Activated CD4-positive, alpha-beta T cell treated with anti-CD3 and anti-CD28 coated beads, Interleukin-2, Interleukin-4, amounts not matched to agents 100 ng/mL and 50 ng/mL, durations not matched to agents 16 hours and 8 hours (primary cell): ENCODE data around the gene DYRK3.
"Not testable (repeated sequence)": the region's sequence is repeated elsewhere in the genome, so short reads cannot be mapped to it uniquely, and the experiment has no call there.

Experiments
- DNase-seq: peaks from one replicate; pipeline ENCODE4 v3.0.0-alpha.2; 2020; ENCODE audit warnings: low spot score

The DYRK3 gene

GRCh38 chr1:206631085-206631509 is 4.2 kb upstream of the DYRK3 start:
- DNase-seq, result peak; percentile 39

DNA sequence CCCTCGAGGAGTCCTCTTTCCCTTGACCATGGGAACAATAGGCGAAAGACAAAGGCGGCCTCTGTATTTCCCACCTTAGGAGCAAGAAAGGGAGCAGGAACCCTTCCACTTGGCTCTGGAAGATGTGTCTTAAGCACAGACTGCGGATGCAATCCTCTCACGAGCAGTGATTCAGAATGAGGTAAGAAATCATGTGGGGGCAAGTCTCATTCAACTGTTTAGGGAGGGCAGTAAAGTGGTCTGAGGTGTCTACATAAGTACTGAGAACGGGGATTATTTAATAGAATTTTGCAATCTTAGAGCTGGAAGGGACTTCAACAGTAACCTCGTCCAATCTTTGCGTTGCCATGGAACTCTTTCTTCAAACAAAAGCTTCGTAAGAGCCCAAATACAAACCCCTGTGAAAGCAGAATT is 1.6 kb upstream of the DYRK3 start:
- DNase-seq, result no peak

DNA sequence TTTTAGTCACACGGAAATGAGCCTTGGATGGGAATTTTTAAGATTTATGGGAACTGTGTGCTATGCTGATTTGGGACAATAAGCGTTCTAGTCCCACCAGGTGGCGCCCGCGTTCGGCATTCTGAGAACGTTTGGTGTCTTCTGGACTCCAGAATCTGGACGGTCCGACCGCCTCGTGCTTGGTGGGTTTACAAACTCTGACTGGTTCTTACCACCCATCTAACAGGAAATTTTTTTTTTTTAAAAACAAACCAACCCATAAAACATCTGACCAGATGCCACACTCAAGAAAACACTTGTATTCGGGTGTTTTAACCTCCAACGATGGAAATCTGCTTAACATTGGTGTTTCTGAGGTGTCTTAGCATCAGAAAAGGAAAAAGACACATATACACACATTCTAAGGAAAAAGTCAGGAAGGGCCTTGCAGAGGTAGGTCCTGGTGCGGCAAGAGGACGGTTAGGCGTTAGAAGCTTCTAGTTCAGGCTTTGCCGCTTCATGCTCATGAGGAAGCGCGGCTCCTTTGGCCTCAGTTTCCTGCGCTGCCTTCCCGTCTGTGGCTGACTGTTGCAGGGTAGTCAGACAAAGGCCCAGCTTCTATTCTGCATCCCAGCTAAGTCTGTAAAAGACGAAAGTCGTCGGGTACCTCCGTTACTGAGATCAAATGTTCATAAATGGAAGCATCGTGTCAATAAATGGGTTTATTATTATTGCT is 814 bp upstream of the DYRK3 start:
- peak; percentile 80 for DNase-seq

DNA sequence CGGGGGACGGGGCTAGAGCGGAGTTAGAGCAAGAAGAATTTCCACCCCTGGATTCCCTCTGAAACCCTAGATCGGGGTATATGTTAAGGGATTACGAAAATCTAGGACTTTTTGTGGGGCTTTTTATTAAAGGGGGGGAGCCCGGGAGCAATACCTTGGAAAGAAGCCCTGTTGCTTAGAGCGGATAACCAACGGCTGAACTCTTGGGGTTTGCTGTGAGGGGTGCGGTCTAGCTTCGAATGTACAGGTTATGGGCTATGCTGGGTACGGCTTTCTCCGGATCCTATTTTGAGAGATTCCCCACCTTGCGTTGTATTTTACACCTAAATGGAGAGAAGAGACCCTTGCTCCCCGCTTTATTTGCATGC is 626 bp downstream of the DYRK3 start:
- peak; percentile 7 for DNase-seq

- DNase-seq, result no peak
Measured at GRCh38 chr1:206636671-206637070, 1.3 kb downstream of the DYRK3 start.

DNA sequence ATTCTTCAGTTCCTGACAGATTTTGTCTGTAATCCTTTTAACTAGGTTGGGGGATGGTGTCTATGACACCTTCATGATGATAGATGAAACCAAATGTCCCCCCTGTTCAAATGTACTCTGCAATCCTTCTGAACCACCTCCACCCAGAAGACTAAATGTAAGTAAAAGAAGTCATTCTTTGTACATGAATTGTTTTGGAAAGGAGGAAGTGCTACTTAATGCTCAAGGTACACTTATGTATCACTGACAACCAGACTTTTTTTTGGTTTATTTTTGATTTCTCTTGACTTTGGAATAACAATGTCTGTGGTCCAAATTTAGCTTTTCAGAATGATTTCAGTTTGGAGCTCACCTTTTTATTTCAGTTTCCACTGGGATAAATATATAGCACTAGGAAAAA is 2.3 kb downstream of the DYRK3 start:
- no peak for DNase-seq

DNA sequence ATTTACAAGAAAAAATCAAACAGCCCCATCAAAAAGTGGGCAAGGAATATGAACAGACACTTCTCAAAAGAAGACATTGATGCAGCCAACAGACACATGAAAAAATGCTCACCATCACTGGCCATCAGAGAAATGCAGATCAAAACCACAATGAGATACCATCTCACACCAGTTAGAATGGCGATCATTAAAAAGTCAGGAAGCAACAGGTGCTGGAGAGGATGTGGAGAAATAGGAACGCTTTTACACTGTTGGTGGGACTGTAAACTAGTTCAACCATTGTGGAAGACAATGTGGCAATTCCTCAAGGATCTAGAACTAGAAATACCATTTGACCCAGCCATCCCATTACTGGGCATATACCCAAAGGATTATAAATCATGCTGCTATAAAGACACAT is 6.7 kb downstream of the DYRK3 start:
- DNase-seq, result not testable (repeated sequence)

DNA sequence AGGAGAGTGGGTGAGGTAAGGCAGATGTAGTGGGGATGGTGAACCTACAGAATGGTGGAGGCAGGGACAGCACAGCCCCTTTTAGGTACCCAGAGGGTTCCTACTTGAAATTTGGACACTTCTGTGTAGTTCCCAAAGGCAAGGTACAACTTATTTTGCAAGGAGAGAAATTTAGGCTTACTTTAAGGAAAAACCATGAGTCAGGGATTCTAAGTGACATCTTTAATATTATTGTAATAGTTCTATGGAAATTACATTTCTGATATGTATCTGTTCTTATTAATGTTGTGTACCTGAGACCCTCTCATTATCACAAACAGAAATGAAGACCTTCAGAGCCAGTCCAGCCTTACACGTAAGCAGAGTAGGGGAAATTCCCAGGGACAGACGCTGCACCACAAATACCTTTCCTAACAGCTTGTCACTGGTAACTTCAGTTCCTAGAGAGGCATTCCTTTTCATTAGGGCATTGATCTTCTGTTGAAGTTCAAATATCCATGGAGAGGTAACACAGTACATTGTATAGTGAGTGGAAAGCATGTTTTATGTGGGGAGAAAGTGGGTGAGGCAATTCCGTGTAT is 7.9 kb downstream of the DYRK3 start:
- DNase-seq, result no peak

- no peak for DNase-seq
Measured at GRCh38 chr1:206646504-206646903, 11.2 kb downstream of the DYRK3 start.

GRCh38 chr1:206647224-206647623 is 11.9 kb downstream of the DYRK3 start:
- no peak for DNase-seq

DNA sequence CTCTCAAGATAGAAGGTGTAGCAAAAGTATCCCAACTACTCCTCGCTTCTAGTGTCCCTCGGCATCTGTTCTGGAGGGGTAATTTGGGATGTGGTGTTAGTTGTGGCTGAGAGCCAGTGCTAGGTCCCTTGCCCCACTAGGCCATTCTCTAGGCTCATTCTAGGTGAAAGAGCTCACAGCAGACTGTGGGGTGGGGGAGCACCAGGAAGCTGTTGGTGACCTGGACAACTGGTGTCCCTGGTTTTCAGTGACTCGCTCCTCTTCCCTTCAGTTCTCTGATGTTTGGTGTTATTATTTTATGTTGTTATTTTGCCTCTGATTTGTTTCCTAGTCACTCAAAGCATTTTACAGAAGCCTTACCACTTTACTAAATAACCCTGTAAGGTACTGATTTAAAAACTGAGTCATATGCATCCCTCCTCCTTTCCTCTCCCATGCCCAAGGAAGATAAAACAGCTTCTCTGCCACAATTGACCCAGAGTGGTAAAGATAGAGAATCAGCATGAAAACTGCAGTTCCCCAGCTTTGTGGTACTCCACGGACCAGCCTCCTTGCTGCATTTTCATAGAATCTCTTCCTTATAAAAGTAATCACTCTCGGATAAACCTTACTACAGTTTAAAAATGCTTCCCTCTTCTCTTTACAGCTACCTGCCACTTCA is 14.1 kb downstream of the DYRK3 start:
- no peak for DNase-seq

GRCh38 chr1:206651014-206651413 is 15.7 kb downstream of the DYRK3 start:
- no peak for DNase-seq

- no peak for DNase-seq
Measured at GRCh38 chr1:206651958-206652890, 16.9 kb downstream of the DYRK3 start.

DNA sequence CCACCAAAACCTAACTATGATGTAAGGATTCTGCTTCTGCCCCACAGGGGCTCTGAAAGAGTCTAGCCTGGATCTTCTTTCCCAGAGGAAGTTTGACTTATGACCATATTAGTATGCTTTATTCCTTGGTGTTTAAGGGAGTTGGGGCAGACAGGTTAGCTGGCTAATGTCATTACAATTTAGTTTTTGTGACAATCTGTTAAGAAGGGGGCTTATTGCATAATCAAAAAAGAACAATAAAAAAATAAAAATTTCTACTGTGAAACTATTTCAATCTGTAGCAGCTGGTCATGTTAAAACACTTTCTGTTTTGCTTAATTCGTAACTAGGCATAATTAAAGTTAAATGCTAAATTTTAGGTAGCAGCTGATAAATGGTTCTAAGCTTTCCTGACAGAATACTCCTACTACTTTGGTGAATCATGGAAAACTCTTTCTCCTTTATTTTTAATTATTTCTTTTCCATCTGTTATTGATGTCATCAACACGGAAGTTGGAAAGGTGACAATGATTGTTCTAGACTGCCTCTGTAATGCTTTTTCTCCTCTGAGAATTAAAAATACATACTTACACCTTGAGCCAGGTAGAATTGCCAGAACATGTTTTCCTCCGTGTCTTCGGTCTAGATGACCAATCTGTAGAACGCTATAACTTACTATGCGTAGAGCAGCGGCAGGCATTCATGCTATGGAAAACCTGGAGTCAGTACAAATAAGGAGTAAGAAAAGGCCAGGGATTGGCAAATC is 18.6 kb downstream of the DYRK3 start:
- no peak for DNase-seq

DNA sequence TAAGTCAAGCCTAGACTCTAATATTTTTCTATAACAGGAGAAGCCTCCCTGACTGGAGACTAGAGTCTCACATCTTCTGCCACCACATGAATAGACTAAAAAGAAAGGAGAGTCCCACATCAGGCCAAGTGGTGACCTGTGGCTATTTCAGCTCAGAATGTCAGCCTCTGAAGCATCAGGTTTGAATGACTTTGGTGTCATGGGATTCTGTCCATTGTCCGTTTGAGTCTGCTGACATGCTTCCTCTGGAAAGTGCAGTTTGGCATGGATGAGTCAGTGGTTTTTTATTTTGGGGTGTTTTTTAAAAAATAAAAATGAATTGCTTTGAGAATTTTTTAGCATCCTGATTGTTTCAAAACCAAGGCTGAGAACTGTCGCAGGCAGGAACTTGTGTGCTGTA is 19.5 kb downstream of the DYRK3 start:
- DNase-seq, result no peak

DNA sequence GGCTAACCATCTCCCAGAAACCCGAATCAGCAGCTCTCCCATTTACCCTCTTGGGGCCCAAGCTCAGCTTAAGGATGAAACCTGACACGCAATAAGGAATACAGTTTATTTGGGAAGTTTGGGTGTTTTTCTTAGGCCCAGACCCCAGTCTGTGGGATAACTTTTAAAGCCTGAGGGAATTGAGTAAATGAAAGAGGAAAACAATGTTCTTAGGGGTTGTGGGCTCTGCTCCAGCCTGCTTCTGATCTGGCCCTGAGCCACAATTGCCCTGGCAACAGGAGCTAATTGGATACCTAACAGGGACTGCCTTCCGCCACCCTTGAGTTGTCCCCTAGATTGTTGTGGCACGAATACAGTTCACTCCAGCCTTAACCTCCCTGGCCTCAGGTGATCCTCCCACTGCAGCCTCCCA is 20.1 kb downstream of the DYRK3 start:
- DNase-seq, result no peak

GRCh38 chr1:206656936-206657335 is 21.6 kb downstream of the DYRK3 start:
- DNase-seq, result no peak

DNA sequence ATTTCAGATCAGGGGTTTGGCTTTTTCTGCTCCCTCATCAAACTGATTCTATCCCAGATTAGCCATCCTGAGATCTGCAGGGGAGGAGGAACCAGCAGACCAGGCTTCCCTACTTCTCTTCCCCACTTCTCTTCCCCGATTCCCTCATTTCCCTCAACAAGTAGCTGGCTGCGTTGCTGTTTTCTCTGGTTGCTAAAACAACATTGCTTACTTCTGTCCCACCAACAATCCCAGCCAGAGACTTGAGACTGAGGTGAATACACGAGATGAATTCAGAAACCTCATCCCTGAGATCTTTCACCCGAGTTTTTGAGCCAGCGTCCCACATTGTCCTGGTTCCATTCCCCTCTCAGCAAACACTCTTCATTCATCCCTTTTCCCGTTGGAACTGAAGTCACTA is 22.4 kb downstream of the DYRK3 start:
- no peak for DNase-seq

- peak; percentile 57 for DNase-seq
Measured at GRCh38 chr1:206658264-206658980, 23.1 kb downstream of the DYRK3 start.

- no peak for DNase-seq
Measured at GRCh38 chr1:206658981-206659273, 23.6 kb downstream of the DYRK3 start.

- DNase-seq, result no peak
Measured at GRCh38 chr1:206660136-206660535, 24.8 kb downstream of the DYRK3 start.
